Sigmoid colon (tissue), 7 donors: Measurements from ENCODE around the gene TSPAN9. TPM values are rescaled to one million over a fixed set of nuclear protein-coding genes. Genes with fewer than 3 reads are reported as not detected.

ENCODE experiments used
- DNase-seq: peaks from one replicate; pipeline ENCODE4 v3.0.0-alpha.2; 2019
- H3K27ac ChIP-seq, 4 donors: fragments of 200-600 bp; sonication (generic); one replicate each; pipeline ENCODE4 v1.5.1; 2016 to 2019; ENCODE audit warnings: mild to moderate bottlenecking in 1 of 4
- H3K27me3 ChIP-seq, 3 donors: fragments of 200-600 bp; sonication (generic); one replicate each; pipeline ENCODE4 v1.5.1; 2019; ENCODE audit warnings: mild to moderate bottlenecking in 1 of 3
- H3K36me3 ChIP-seq, 4 donors: fragments of 200-600 bp; sonication (generic); one replicate each; pipeline ENCODE4 v1.5.1; 2016 to 2019
- H3K4me1 ChIP-seq, 4 donors: fragments of 200-600 bp; sonication (generic); one replicate each; pipeline ENCODE4 v1.5.1; 2017 to 2019
- H3K4me3 ChIP-seq, 4 donors: fragments of 200-600 bp; sonication (generic); one replicate each; pipeline ENCODE4 v1.5.1; 2017 to 2019; ENCODE audit warnings: mild to moderate bottlenecking in 2 of 4, moderate library complexity in 1 of 4
- H3K9me3 ChIP-seq, 4 donors: fragments of 200-600 bp in 3 of 4; sonication (generic) in 3 of 4; one replicate each; pipeline versions ENCODE4 v1.5.1 to v1.6.1; 2013 to 2019
- EP300 ChIP-seq, 4 donors: sonication (generic); formaldehyde crosslinking; IDR thresholded peaks; one replicate each; pipeline ENCODE4 v1.6.1; 2017; ENCODE audit warnings: antibody characterized with exemption in 4 of 4
- POLR2A ChIP-seq, 2 donors: fragments of 450-650 bp; IDR thresholded peaks; one replicate each; pipeline ENCODE4 v1.6.1; 2016; ENCODE audit warnings: antibody characterized with exemption in 2 of 2, mild to moderate bottlenecking in 2 of 2, moderate library complexity in 2 of 2
- POLR2AphosphoS5 ChIP-seq, 4 donors: sonication (generic); formaldehyde crosslinking; IDR thresholded peaks; one replicate each; pipeline ENCODE4 v1.6.1; 2017; ENCODE audit warnings: antibody characterized with exemption in 4 of 4
- WGBS, 2 donors: extraction: QIAGEN DNeasy Blood & Tissue Kit; methylation state at CpG; one replicate each; pipeline ENCODE4 v1.1.7; 2013; 5-methylcytosine and 5-hydroxymethylcytosine counted together
- intact Hi-C: fragments of 100-400 bp; cut with DNase I; formaldehyde crosslinking; loops from one replicate; pipeline ENCODE4 v1.15.1; 2023
- polyA plus RNA-seq, 3 donors: library from polyadenylated mRNA; stranded (reverse); fragments of 200-250 nt; gene quantifications; one replicate each; pipeline ENCODE4 v1.2.3, GENCODE V29; 2013
- total RNA-seq, 4 donors: library from RNA; depleted of rRNA; stranded (reverse); fragments of >200 nt; gene quantifications; one replicate each; pipeline ENCODE4 v1.1.0, GENCODE V29; 2016
- TF ChIP-seq, protein P1 (sequence below), 4 experiments: fragments of 450-650 bp in 3 of 4; fragments of 200-600 bp in 1 of 4; IDR thresholded peaks; one replicate each; pipeline ENCODE4 v1.5.1; 2016 to 2019; ENCODE audit warnings: antibody characterized with exemption in 4 of 4, mild to moderate bottlenecking in 3 of 4, moderate library complexity in 2 of 4
- donor health status: healthy with polysubstance abuse.
- donor health status: Bipolar disorder and iron deficiency.
- donor health status: healthy.

TSPAN9 gene
- total and polyA plus RNA-seq, 7 donors, result 0.92 to 28.0 (median 18.2) TPM

DNA sequence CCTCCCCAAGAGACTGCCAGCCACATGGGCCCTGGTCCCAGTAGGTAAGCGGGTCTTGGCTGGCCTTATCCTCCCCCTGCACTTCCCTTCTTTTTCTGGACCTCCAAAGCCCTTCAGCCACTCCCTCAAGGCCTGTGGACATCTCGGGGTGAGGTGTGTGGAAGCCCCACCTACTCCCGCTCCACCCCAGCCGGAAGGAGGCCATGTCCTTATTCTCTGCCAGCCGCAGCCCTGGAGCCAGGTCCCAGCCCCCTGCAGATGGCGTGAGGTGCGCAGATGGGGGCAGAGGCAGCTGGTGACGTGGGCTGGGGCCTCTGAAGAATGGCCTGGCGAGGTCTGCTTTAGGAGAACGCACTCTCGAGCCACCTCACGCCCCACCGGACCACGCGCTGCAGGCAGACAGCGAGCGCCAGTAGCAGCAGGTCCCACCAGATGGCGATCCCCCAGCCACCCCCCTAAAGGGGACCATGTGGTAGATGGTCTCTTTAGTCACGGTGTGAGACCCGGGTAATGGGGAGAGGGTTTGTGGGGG, 167.1 kb downstream of the TSPAN9 start:
- intact Hi-C loops, result no loop called here
- Histone ChIP-seq H3K9me3 (no peaks in the 10 kb centered on the region), H3K4me3 (no peak overlapping the region), H3K4me1 (no peaks in the 10 kb centered on the region), H3K27me3 (no peaks in the 10 kb centered on the region), H3K27ac (no peak overlapping the region), H3K36me3 (no peaks in the 10 kb centered on the region)
- DNase-seq, result no peak
- TF ChIP-seq POLR2A (IDR thresholded peaks at IDR 0.05), result no peak
- 94% methylated on average over 20 of the region's 20 CpGs for WGBS, 2 donors

DNA sequence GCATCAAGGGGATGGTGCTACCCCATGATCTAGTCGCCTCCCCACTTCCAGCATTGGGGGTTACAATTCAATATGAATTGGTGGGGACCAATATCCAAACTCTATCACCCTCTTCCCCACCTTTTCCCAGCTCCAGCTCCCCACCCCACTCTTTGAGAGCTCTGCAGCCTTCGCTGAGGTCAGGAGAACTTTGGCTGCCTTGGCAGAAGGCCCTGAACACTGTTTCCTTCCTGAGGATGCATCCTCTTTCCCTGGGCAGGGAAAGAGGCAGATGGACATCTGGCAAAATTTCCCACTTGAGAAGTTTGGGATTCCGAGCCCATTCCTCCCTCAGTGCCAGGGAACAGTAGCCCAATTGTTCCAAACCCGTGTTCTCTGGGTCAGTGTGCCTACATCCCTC, 169.1 kb downstream of the TSPAN9 start:
- 80 to 82% methylated on average over 4 of the region's 4 CpGs for WGBS, 2 donors
- no peak for DNase-seq
- no peaks in the 10 kb centered on the region for H3K27me3 ChIP-seq
- no peak overlapping the region for H3K4me3 ChIP-seq
- peaks cover 0 to 10% (median under 1%) of the 10 kb centered on the region in 4 donors for H3K4me1 ChIP-seq
- no peak overlapping the region for H3K27ac ChIP-seq
- TF ChIP-seq EP300 (IDR thresholded peaks at IDR 0.05) (no peak), POLR2A (IDR thresholded peaks at IDR 0.05) (no peak), POLR2AphosphoS5 (IDR thresholded peaks at IDR 0.05) (no peak)
- TF ChIP-seq, protein P1, sequence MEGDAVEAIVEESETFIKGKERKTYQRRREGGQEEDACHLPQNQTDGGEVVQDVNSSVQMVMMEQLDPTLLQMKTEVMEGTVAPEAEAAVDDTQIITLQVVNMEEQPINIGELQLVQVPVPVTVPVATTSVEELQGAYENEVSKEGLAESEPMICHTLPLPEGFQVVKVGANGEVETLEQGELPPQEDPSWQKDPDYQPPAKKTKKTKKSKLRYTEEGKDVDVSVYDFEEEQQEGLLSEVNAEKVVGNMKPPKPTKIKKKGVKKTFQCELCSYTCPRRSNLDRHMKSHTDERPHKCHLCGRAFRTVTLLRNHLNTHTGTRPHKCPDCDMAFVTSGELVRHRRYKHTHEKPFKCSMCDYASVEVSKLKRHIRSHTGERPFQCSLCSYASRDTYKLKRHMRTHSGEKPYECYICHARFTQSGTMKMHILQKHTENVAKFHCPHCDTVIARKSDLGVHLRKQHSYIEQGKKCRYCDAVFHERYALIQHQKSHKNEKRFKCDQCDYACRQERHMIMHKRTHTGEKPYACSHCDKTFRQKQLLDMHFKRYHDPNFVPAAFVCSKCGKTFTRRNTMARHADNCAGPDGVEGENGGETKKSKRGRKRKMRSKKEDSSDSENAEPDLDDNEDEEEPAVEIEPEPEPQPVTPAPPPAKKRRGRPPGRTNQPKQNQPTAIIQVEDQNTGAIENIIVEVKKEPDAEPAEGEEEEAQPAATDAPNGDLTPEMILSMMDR (IDR thresholded peaks at IDR 0.05), result no peak
- H3K36me3 ChIP-seq, result no peaks in the 10 kb centered on the region
- H3K9me3 ChIP-seq, result no peaks in the 10 kb centered on the region
- intact Hi-C loops, result no loop called here

DNA sequence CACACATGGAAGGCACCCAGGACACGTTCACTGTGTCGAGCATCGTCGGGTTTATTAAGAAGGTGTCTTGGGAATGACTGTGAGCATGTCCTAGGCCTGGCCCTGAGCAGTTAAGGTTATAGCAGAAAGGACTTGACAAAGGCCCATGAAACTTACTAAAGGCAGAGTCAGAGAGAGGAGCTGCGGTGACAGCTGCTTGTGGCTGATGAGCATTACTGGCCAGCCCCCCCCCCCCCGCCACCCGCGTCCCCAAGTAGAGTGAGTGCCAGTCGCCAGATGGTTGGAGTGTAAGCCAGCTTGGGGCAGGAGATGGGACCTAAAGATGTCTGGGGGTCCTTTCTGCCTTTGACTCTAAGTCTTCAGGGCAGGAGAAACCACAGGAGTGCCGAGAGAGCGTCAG, 169.9 kb downstream of the TSPAN9 start:
- DNase-seq, result no peak
- Histone ChIP-seq H3K4me3 (no peak overlapping the region), H3K4me1 (peaks cover 0 to 17% (median 8%) of the 10 kb centered on the region in 4 donors), H3K9me3 (no peaks in the 10 kb centered on the region), H3K27me3 (no peaks in the 10 kb centered on the region), H3K36me3 (no peaks in the 10 kb centered on the region), H3K27ac (no peak overlapping the region)
- TF ChIP-seq, protein P1 (IDR thresholded peaks at IDR 0.05), result no peak
- TF ChIP-seq POLR2A (IDR thresholded peaks at IDR 0.05) (no peak), EP300 (IDR thresholded peaks at IDR 0.05) (no peak), POLR2AphosphoS5 (IDR thresholded peaks at IDR 0.05) (no peak)
- 56 to 77% methylated on average over 11 of the region's 11 CpGs for WGBS, 2 donors
- intact Hi-C loops, result no loop called here

DNA sequence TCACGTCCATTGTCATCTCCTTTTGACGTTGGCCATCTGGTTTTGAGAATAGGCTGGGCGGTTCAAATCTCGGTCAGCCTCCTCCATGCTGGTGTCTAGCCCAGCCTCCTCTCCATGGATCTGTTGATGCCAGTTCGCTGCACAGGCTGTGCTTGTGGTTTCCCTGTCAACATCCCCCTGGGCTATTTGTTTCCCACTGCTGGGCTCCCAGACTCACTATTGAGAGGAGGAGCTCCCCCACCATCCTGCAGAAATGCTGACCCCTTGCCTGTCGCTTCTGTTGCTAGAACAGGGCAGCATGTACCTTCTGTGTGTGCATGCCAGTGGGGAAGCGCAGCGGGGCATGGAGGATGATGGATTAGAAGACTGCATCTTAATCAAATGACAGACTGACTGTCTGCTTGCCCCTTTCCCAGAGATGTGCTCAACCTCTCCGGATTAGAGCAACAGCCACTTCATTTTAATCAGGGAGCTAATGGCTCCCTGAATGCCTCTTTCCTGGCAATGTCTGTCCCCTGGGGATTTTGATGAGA, 170.5 kb downstream of the TSPAN9 start:
- DNase-seq, result no peak
- Histone ChIP-seq H3K27ac (no peak overlapping the region), H3K36me3 (no peaks in the 10 kb centered on the region), H3K4me3 (no peak overlapping the region), H3K9me3 (no peaks in the 10 kb centered on the region), H3K4me1 (peaks cover 0 to 22% (median 14%) of the 10 kb centered on the region in 4 donors), H3K27me3 (no peaks in the 10 kb centered on the region)
- WGBS, 2 donors, result 85 to 87% methylated on average over 9 of the region's 9 CpGs
- intact Hi-C loops, result no loop called here
- TF ChIP-seq EP300 (IDR thresholded peaks at IDR 0.05) (no peak), POLR2AphosphoS5 (IDR thresholded peaks at IDR 0.05) (no peak), POLR2A (IDR thresholded peaks at IDR 0.05) (no peak)
- TF ChIP-seq, protein P1 (IDR thresholded peaks at IDR 0.05), result no peak

DNA sequence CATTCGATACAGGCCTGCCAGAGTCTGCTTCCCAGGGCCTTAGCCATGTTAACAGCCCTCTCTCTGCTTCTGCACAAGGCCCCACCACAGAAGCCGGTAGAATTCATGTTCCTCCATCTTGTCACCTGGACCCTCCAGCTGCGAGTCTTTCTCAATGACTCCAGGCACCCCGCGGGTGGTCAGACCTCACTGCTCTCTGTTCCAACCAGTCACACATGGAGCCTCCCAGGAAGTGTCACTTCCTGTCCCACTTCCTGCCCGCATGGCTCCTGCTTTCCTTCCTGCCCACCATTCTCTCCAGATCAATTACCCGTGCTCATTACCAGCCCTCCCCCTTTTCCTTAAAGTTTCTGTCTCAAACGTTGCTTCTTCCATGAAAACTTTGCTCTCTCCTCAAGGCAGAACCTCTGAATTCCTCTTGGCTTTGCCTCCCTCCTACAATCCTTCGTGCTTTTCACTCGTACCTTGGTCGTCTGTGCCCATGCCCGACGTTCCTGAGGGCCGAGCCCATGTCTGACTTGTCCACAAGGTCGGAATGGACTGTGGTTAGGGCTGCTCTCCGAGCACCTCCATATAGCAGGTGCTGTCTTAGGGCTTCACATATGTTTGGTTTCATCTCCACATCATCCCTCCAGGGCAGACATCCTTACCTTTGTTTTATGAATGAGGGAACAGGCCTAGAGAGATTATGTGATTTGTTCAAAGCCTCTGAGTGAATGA, 172.1 kb downstream of the TSPAN9 start:
- intact Hi-C loops, result no loop called here
- no peaks in the 10 kb centered on the region for H3K36me3 ChIP-seq
- no peaks in the 10 kb centered on the region for H3K9me3 ChIP-seq
- no peaks in the 10 kb centered on the region for H3K27me3 ChIP-seq
- H3K4me1 ChIP-seq, result peaks cover 0 to 35% (median 26%) of the 10 kb centered on the region in 4 donors
- TF ChIP-seq, protein P1 (IDR thresholded peaks at IDR 0.05), result no peak
- TF ChIP-seq EP300 (IDR thresholded peaks at IDR 0.05) (no peak), POLR2AphosphoS5 (IDR thresholded peaks at IDR 0.05) (no peak), POLR2A (IDR thresholded peaks at IDR 0.05) (no peak)
- 77 to 87% methylated on average over 16 of the region's 16 CpGs for WGBS, 2 donors
- no peak for DNase-seq
- no peak overlapping the region for H3K27ac ChIP-seq
- H3K4me3 ChIP-seq, result no peak overlapping the region
